Nephron (organoid): ENCODE measurements around the gene COL4A4.
"Not testable (repeated sequence)": the region's sequence is repeated elsewhere in the genome, so short reads cannot be mapped to it uniquely, and the experiment has no call there.

Experiments
- H3K27ac Mint-ChIP-seq, 3 experiments: 2 replicates each; pipeline ENCODE4 v1.8.0; 2020; ENCODE audit warnings: mixed read lengths in 3 of 3, mild to moderate bottlenecking in 2 of 3, moderate library complexity in 1 of 3
- H3K27me3 Mint-ChIP-seq: 2 replicates; pipeline ENCODE4 v1.8.0; 2021; ENCODE audit warnings: low read depth, mild to moderate bottlenecking, moderate library complexity, mixed read lengths
- H3K36me3 Mint-ChIP-seq: 2 replicates; pipeline ENCODE4 v1.8.0; 2020; ENCODE audit warnings: low read depth, mixed read lengths
- H3K4me1 Mint-ChIP-seq: 2 replicates; pipeline ENCODE4 v1.8.0; 2020; ENCODE audit warnings: mixed read lengths
- H3K4me3 Mint-ChIP-seq, 3 experiments: 2 replicates each; pipeline ENCODE4 v1.8.0; 2020; ENCODE audit warnings: mild to moderate bottlenecking in 3 of 3, mixed read lengths in 3 of 3, moderate library complexity in 2 of 3
- H3K9me3 Mint-ChIP-seq: 2 replicates; pipeline ENCODE4 v1.8.0; 2020; ENCODE audit warnings: mixed read lengths
- TF ChIP-seq, protein P1 (sequence below), 3 experiments: fragments of 200-600 bp; sonication (generic); IDR thresholded peaks; one replicate each; pipeline ENCODE4 v1.5.0; 2021; ENCODE audit warnings: antibody characterized with exemption in 3 of 3; ENCODE audit not compliant: unreplicated experiment in 3 of 3

COL4A4 gene

DNA sequence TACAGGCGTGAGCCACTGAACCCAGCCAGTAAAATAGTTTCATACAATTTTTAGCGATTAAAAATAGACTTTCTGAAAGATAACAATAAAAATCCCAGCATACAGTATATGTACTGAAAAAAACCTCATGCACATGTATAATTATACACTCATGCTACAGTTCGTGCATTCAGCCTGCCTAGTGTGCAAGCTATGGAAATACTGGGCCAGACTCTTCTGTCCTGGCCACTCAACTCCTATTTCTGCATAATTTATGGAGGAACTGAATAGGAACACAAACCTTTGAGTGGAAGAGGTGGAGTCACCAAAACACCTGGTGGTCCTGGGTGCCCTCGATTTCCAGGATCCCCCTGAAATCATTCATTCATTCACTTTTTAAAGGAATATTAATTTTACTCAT lies 64.7 kb downstream of the COL4A4 start:
- Mint-ChIP-seq H3K4me3 (no peak overlapping the region), H3K9me3 (no peaks in the 10 kb centered on the region), H3K27ac (no peak overlapping the region), H3K4me1 (no peaks in the 10 kb centered on the region), H3K27me3 (no peaks in the 10 kb centered on the region), H3K36me3 (no peaks in the 10 kb centered on the region)
- TF ChIP-seq, protein P1, sequence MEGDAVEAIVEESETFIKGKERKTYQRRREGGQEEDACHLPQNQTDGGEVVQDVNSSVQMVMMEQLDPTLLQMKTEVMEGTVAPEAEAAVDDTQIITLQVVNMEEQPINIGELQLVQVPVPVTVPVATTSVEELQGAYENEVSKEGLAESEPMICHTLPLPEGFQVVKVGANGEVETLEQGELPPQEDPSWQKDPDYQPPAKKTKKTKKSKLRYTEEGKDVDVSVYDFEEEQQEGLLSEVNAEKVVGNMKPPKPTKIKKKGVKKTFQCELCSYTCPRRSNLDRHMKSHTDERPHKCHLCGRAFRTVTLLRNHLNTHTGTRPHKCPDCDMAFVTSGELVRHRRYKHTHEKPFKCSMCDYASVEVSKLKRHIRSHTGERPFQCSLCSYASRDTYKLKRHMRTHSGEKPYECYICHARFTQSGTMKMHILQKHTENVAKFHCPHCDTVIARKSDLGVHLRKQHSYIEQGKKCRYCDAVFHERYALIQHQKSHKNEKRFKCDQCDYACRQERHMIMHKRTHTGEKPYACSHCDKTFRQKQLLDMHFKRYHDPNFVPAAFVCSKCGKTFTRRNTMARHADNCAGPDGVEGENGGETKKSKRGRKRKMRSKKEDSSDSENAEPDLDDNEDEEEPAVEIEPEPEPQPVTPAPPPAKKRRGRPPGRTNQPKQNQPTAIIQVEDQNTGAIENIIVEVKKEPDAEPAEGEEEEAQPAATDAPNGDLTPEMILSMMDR (IDR thresholded peaks at IDR 0.05; ENCODE audit: unreplicated experiment in 3 of 3), result no peak

DNA sequence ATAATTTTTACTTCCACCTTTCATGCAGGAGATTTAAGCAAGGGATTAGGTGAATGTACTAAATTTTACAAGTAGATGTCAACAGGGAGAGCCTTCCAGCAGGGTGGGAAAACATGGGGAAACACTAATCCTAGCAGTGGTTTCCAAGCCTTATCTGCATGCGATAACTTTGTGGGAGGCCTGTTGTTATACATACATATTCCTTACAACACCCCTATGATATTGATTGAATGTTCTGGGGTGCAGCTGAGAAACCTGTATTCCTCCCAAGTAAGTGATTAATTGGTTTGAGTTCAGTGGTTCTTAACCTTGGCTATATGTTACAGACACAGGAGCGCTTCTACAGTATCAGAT lies 65.9 kb downstream of the COL4A4 start:
- Mint-ChIP-seq H3K27me3 (no peaks in the 10 kb centered on the region), H3K27ac (peak overlapping the region; percentile 15 to 79 (median 66)), H3K4me3 (no peak overlapping the region), H3K4me1 (no peaks in the 10 kb centered on the region), H3K36me3 (no peaks in the 10 kb centered on the region), H3K9me3 (peaks cover 2% of the 10 kb centered on the region)
- TF ChIP-seq, protein P1 (IDR thresholded peaks at IDR 0.05; ENCODE audit: unreplicated experiment in 3 of 3), result no peak

DNA sequence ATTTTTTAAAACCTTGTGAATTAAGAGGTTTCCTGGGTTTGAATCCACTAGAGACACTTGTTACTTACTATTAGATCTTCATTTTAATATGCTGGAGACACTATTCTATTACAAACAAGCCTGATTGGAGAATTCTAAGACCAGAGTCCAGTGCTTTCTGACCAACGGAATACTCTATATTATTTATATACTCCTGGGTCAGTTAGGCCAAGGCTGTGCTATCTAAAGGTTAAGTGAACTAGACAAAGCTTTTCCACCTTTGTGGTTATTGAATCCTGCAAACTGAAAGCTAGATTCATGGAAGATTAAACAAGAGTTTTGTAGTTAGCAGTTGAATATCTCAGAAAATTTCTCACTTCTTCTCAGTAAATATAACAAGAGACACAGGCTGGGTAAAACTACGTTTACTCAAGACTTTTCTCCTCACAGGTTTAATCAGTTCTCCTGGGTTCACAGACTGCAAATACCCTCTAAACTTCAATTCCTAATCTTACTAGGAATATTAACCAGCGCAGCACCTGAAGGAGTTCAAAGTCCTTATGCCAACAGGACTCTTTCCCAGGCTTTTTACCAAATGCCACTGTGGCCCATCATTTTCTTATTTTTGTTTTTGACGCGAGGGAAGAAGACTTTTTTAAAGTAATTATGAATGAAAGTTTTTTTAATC lies 66.4 kb downstream of the COL4A4 start:
- no peaks in the 10 kb centered on the region for H3K36me3 Mint-ChIP-seq
- TF ChIP-seq, protein P1 (IDR thresholded peaks at IDR 0.05; ENCODE audit: unreplicated experiment in 3 of 3), result no peak
- no peak overlapping the region for H3K4me3 Mint-ChIP-seq
- H3K27me3 Mint-ChIP-seq, result no peaks in the 10 kb centered on the region
- H3K4me1 Mint-ChIP-seq, result no peaks in the 10 kb centered on the region
- H3K27ac Mint-ChIP-seq, result peak overlapping the region; percentile 15 to 79 (median 66)
- H3K9me3 Mint-ChIP-seq, result peaks cover 2% of the 10 kb centered on the region

DNA sequence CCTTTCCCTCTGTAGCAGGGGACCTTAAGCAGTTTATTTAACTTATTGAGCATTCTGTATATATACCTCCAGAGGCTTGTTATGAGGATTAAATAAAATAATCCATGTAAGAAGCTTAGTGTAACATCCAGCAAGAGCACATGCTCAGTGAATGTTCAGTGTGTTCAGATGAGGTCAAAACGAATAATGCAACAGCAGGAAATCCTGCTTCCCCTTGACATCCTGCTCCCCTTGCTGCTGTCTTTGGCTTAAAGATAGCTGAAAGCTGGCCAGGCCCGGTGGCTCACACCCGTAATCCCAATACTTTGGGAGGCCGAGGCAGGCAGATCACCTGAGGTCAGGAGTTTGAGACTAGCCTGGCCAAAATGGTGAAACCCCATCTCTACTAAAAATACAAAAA lies 68.7 kb downstream of the COL4A4 start:
- no peak overlapping the region for H3K4me3 Mint-ChIP-seq
- no peaks in the 10 kb centered on the region for H3K4me1 Mint-ChIP-seq
- H3K27ac Mint-ChIP-seq, result no peak overlapping the region
- H3K27me3 Mint-ChIP-seq, result no peaks in the 10 kb centered on the region
- peaks cover 2% of the 10 kb centered on the region for H3K9me3 Mint-ChIP-seq
- TF ChIP-seq, protein P1 (IDR thresholded peaks at IDR 0.05; ENCODE audit: unreplicated experiment in 3 of 3), result no peak
- H3K36me3 Mint-ChIP-seq, result no peaks in the 10 kb centered on the region

DNA sequence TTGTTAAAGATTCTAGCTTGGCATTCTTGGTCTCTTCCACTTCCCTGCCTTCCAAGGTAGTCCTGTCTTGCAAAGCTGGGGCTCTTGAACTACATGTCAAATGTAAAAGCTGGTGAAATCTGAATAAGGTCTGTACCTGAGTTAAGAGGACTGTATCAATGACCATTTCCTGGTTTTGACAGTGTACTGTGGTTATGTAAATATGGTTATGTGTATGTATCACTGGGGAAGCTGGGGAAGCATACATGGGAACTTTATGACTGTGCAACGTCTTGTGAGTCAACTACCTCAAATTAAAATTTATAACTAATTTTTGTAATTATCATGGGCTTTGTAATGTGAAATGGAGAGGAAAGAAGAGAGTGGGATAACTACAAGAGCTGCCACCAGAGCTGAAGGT lies 81.7 kb downstream of the COL4A4 start:
- Mint-ChIP-seq H3K27ac (no peak overlapping the region), H3K36me3 (no peaks in the 10 kb centered on the region), H3K27me3 (no peaks in the 10 kb centered on the region), H3K4me1 (no peaks in the 10 kb centered on the region), H3K4me3 (no peak overlapping the region), H3K9me3 (no peaks in the 10 kb centered on the region)
- TF ChIP-seq, protein P1 (IDR thresholded peaks at IDR 0.05; ENCODE audit: unreplicated experiment in 3 of 3), result no peak

DNA sequence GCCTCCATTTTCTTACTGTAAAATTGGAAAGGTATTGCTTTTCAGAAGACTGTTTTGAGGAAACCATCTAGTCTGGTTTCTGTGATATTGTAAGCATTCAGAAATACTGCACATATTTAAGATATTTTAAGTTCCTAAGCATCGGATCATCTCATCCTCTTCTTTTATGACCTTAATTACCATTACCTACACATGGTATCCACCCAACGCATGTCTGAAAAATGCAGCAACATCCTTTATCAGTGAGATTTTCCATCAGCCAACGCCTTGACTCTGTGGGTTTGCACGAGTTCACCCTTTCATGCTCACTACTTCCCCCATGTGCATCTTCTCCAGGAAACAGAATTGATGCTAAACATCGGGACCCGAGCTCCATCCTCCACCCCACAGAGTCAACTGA lies 84.3 kb downstream of the COL4A4 start:
- TF ChIP-seq, protein P1 (IDR thresholded peaks at IDR 0.05; ENCODE audit: unreplicated experiment in 3 of 3), result no peak
- no peaks in the 10 kb centered on the region for H3K4me1 Mint-ChIP-seq
- H3K36me3 Mint-ChIP-seq, result no peaks in the 10 kb centered on the region

DNA sequence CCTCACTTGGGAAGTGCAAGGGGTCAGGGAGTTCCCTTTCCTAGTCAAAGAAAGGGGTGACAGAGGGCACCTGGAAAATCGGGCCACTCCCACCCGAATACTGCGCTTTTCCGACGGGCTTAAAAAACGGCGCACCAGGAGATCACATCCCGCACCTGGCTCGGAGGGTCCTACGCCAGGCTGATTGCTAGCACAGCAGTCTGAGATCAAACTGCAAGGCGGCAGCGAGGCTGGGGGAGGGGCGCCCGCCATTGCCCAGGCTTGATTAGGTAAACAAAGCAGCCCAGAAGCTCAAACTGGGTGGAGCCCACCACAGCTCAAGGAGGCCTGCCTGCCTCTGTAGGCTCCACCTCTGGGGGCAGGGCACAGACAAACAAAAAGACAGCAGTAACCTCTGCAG lies 98.9 kb downstream of the COL4A4 start:
- Mint-ChIP-seq H3K4me3 (peak overlapping the region in 1 of 3 experiments; percentile 23), H3K9me3 (peaks cover 24% of the 10 kb centered on the region)
- not testable (repeated sequence) for H3K36me3 Mint-ChIP-seq, H3K27me3 Mint-ChIP-seq, H3K4me1 Mint-ChIP-seq, H3K27ac Mint-ChIP-seq

More for the DNA sequence above, 84.3 kb downstream of the COL4A4 start:
- Mint-ChIP-seq H3K9me3 (peaks cover 7% of the 10 kb centered on the region), H3K4me3 (no peak overlapping the region), H3K27me3 (no peaks in the 10 kb centered on the region), H3K27ac (no peak overlapping the region)
